ENCODE results near the gene ARHGEF2. TPM values are rescaled to one million over a fixed set of nuclear protein-coding genes. Genes with fewer than 3 reads are reported as not detected.

Gene ARHGEF2
- total RNA-seq, 4 donors from 2014 or later, result 105 to 195 (median 153) TPM

GRCh38 chr1:155969377-155969791 is 9.0 kb downstream of the ARHGEF2 start:
- no peak overlapping the region for H3K4me3 ChIP-seq
- H3K27ac ChIP-seq, result peak overlapping the region in 3 of 4 donors; percentile 61 to 87 (median 86)
- no peaks in the 10 kb centered on the region for H3K27me3 ChIP-seq
- no peaks in the 10 kb centered on the region for H3K9me3 ChIP-seq
- WGBS, 2 donors, result 76 to 79% methylated on average over 9 of the region's 9 CpGs
- DNase-seq (ENCODE audit: low spot score in 2 of 2), result no peak
- TF ChIP-seq POLR2A (IDR thresholded peaks at IDR 0.05) (no peak), EP300 (IDR thresholded peaks at IDR 0.05) (no peak), CTCF (IDR thresholded peaks at IDR 0.05) (no peak)
- H3K4me1 ChIP-seq, result peaks cover 0 to 80% (median 71%) of the 10 kb centered on the region in 4 donors
- peaks cover 4 to 44% (median 28%) of the 10 kb centered on the region in 3 donors for H3K36me3 ChIP-seq

GRCh38 chr1:155968670-155969069 is 9.7 kb downstream of the ARHGEF2 start:
- peaks cover 0 to 73% (median 64%) of the 10 kb centered on the region in 4 donors for H3K4me1 ChIP-seq
- no peak overlapping the region for H3K4me3 ChIP-seq
- H3K36me3 ChIP-seq, result peaks cover 5 to 50% (median 30%) of the 10 kb centered on the region in 3 donors
- H3K9me3 ChIP-seq, result no peaks in the 10 kb centered on the region
- H3K27ac ChIP-seq, result peak overlapping the region in 3 of 4 donors; percentile 65 to 87 (median 86)
- 22 to 28% methylated on average over 3 of the region's 3 CpGs for WGBS, 2 donors
- no peaks in the 10 kb centered on the region for H3K27me3 ChIP-seq
- TF ChIP-seq EP300 (IDR thresholded peaks at IDR 0.05) (no peak), CTCF (IDR thresholded peaks at IDR 0.05) (no peak), POLR2A (IDR thresholded peaks at IDR 0.05) (no peak)
- no peak for DNase-seq (ENCODE audit: low spot score in 2 of 2)

- H3K9me3 ChIP-seq, result no peaks in the 10 kb centered on the region
- H3K27ac ChIP-seq, result peak overlapping the region in 3 of 4 donors; percentile 65 to 87 (median 86)
- H3K27me3 ChIP-seq, result no peaks in the 10 kb centered on the region
- no peak for TF ChIP-seq CTCF (IDR thresholded peaks at IDR 0.05)
- TF ChIP-seq EP300 (IDR thresholded peaks at IDR 0.05), result no peak
- no peak for TF ChIP-seq POLR2A (IDR thresholded peaks at IDR 0.05)
- DNase-seq (ENCODE audit: low spot score in 2 of 2), result no peak
- peaks cover 0 to 72% (median 59%) of the 10 kb centered on the region in 4 donors for H3K4me1 ChIP-seq
- no peak overlapping the region for H3K4me3 ChIP-seq
- peaks cover 5 to 56% (median 32%) of the 10 kb centered on the region in 3 donors for H3K36me3 ChIP-seq
- WGBS, 2 donors, result 52 to 65% methylated on average over 7 of the region's 7 CpGs
Observed at GRCh38 chr1:155968051-155968400, 10.3 kb downstream of the ARHGEF2 start.

GRCh38 chr1:155967341-155968050 is 10.9 kb downstream of the ARHGEF2 start:
- Histone ChIP-seq H3K4me1 (peaks cover 0 to 72% (median 59%) of the 10 kb centered on the region in 4 donors), H3K4me3 (no peak overlapping the region), H3K9me3 (no peaks in the 10 kb centered on the region), H3K27me3 (no peaks in the 10 kb centered on the region), H3K36me3 (peaks cover 5 to 62% (median 37%) of the 10 kb centered on the region in 3 donors), H3K27ac (peak overlapping the region; percentile 38 to 87 (median 76))
- no peak for DNase-seq (ENCODE audit: low spot score in 2 of 2)
- WGBS, 2 donors, result 22% methylated on average over 13 of the region's 13 CpGs
- TF ChIP-seq POLR2A (IDR thresholded peaks at IDR 0.05) (no peak), EP300 (IDR thresholded peaks at IDR 0.05) (peak in 1 of 2 donors; percentile 24)

GRCh38 chr1:155966750-155967149 is 11.6 kb downstream of the ARHGEF2 start:
- 63 to 66% methylated on average over 7 of the region's 7 CpGs for WGBS, 2 donors
- peaks cover 5 to 69% (median 44%) of the 10 kb centered on the region in 3 donors for H3K36me3 ChIP-seq
- no peak for TF ChIP-seq EP300 (IDR thresholded peaks at IDR 0.05)
- no peak for TF ChIP-seq POLR2A (IDR thresholded peaks at IDR 0.05)
- no peak for TF ChIP-seq CTCF (IDR thresholded peaks at IDR 0.05)
- no peaks in the 10 kb centered on the region for H3K27me3 ChIP-seq
- no peaks in the 10 kb centered on the region for H3K9me3 ChIP-seq
- H3K4me3 ChIP-seq, result no peak overlapping the region
- DNase-seq (ENCODE audit: low spot score in 2 of 2), result no peak
- H3K4me1 ChIP-seq, result peaks cover 0 to 72% (median 57%) of the 10 kb centered on the region in 4 donors
- peak overlapping the region in 3 of 4 donors; percentile 65 to 87 (median 86) for H3K27ac ChIP-seq
